Measurements from ENCODE around the gene TBC1D28. TPM values are rescaled to one million over a fixed set of nuclear protein-coding genes. Genes with fewer than 3 reads are reported as not detected.
A peak's percentile ranks its signal among the peaks of the same experiment; 100 is the strongest.
"Not testable (repeated sequence)": the region's sequence is repeated elsewhere in the genome, so short reads cannot be mapped to it uniquely, and the experiment has no call there.

TBC1D28 gene
- 0.09 TPM in 1 of 2 replicates, not detected in the other for total RNA-seq (ENCODE audit: low replicate concordance)

GRCh38 chr17:18644291-18644690 lies at the start of gene TBC1D28:
Gene TBC1D28, minus strand, starts transcription at chr17:18644391. Its CDS starts 3,039 bp downstream, at chr17:18641352.
- not testable (repeated sequence) for H3K27me3 Mint-ChIP-seq (ENCODE audit: insufficient read depth, low read depth); H3K4me1 Mint-ChIP-seq; H3K27ac ChIP-seq; H3K36me3 ChIP-seq; H3K4me1 ChIP-seq; H3K27me3 ChIP-seq; H3K79me2 ChIP-seq (ENCODE audit: low read depth); H3K27ac Mint-ChIP-seq; H3K9me3 ChIP-seq (ENCODE audit: low read depth); H3K4me3 ChIP-seq; H3F3A ChIP-seq (ENCODE audit: low read depth); H3K36me3 Mint-ChIP-seq; H4K20me1 ChIP-seq (ENCODE audit: low read depth); H3K9me3 Mint-ChIP-seq; H2AFZ ChIP-seq (replicated peaks); DNase-seq (ENCODE audit: low spot score); H3K4me3 Mint-ChIP-seq; H3K9ac ChIP-seq; H3K4me2 ChIP-seq

DNA sequence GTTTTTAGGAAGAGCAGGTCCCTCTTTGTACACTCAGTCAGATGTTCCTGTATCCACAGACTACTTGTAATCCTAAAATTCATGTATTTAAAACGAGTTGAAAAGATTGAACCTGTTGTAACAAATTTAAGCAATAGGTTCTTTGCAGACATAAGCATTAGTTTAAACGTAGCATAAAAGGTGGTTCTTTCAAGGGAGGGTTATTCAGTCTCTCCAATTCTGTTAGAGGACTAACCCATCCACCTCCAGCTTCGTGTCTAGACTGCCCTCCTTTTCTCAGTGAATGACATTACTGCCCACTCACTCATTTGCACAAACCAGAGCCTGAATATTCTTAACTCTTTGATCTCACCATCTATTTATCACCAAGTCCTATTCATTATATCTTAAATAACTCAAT lies 38.5 kb upstream of the TBC1D28 start:
- not testable (repeated sequence) for H3K4me1 ChIP-seq; H3K27me3 Mint-ChIP-seq (ENCODE audit: insufficient read depth, low read depth); H4K20me1 ChIP-seq (ENCODE audit: low read depth); H3K4me1 Mint-ChIP-seq; H3K27me3 ChIP-seq; H3K9me3 ChIP-seq (ENCODE audit: low read depth); H3K27ac ChIP-seq; H3K27ac Mint-ChIP-seq; H2AFZ ChIP-seq (replicated peaks); H3F3A ChIP-seq (ENCODE audit: low read depth); DNase-seq (ENCODE audit: low spot score); H3K9ac ChIP-seq
- Mint-ChIP-seq H3K36me3 (peaks cover 19% of the 10 kb centered on the region), H3K4me3 (peak overlapping the region; percentile 89), H3K9me3 (peaks cover 13% of the 10 kb centered on the region)
- peak overlapping the region; percentile 67 for H3K4me3 ChIP-seq
- H3K4me2 ChIP-seq = peak overlapping the region; percentile 57
- H3K79me2 ChIP-seq (ENCODE audit: low read depth) = peaks cover 25% of the 10 kb centered on the region
- peaks cover 18% of the 10 kb centered on the region for H3K36me3 ChIP-seq

GRCh38 chr17:18681767-18682571 lies 37.8 kb upstream of the TBC1D28 start, which contains the start of gene FOXO3B:
Gene FOXO3B, minus strand, starts transcription at chr17:18682314. Its CDS starts 663 bp downstream, at chr17:18681651.
- H3K4me3 ChIP-seq = peak within 1 kb of the TSS; percentile 67
- Mint-ChIP-seq H3K36me3 (peaks cover 23% of the 10 kb centered on the region), H3K9me3 (peaks cover 16% of the 10 kb centered on the region), H3K27ac (peak within 1 kb of the TSS; percentile 66), H3K4me3 (peak within 1 kb of the TSS; percentile 89)
- H4K20me1 ChIP-seq (ENCODE audit: low read depth); H3K27ac ChIP-seq; H3K4me1 ChIP-seq; H3K9me3 ChIP-seq (ENCODE audit: low read depth); H3K4me1 Mint-ChIP-seq; H2AFZ ChIP-seq (replicated peaks); H3K27me3 ChIP-seq; H3K27me3 Mint-ChIP-seq (ENCODE audit: insufficient read depth, low read depth); H3F3A ChIP-seq (ENCODE audit: low read depth): not testable (repeated sequence)
- peak within 1 kb of the TSS; percentile 71 for H3K4me2 ChIP-seq
- H3K9ac ChIP-seq = peak within 1 kb of the TSS; percentile 32
- peak; percentile 95 for DNase-seq (ENCODE audit: low spot score)
- peaks cover 28% of the 10 kb centered on the region for H3K79me2 ChIP-seq (ENCODE audit: low read depth)
- H3K36me3 ChIP-seq = peaks cover 18% of the 10 kb centered on the region

GRCh38 chr17:18677381-18677780 lies 33.2 kb upstream of the TBC1D28 start:
- not testable (repeated sequence) for H3K27ac ChIP-seq; H3K27me3 ChIP-seq; H2AFZ ChIP-seq (replicated peaks); H3F3A ChIP-seq (ENCODE audit: low read depth); DNase-seq (ENCODE audit: low spot score); H3K4me3 Mint-ChIP-seq; H3K4me2 ChIP-seq; H4K20me1 ChIP-seq (ENCODE audit: low read depth); H3K4me1 Mint-ChIP-seq; H3K27ac Mint-ChIP-seq; H3K4me1 ChIP-seq; H3K4me3 ChIP-seq; H3K27me3 Mint-ChIP-seq (ENCODE audit: insufficient read depth, low read depth); H3K9ac ChIP-seq
- H3K79me2 ChIP-seq (ENCODE audit: low read depth) = peaks cover 40% of the 10 kb centered on the region
- Mint-ChIP-seq H3K36me3 (peaks cover 47% of the 10 kb centered on the region), H3K9me3 (peaks cover 35% of the 10 kb centered on the region)
- H3K9me3 ChIP-seq (ENCODE audit: low read depth) = peaks cover 10% of the 10 kb centered on the region
- peaks cover 36% of the 10 kb centered on the region for H3K36me3 ChIP-seq

DNA sequence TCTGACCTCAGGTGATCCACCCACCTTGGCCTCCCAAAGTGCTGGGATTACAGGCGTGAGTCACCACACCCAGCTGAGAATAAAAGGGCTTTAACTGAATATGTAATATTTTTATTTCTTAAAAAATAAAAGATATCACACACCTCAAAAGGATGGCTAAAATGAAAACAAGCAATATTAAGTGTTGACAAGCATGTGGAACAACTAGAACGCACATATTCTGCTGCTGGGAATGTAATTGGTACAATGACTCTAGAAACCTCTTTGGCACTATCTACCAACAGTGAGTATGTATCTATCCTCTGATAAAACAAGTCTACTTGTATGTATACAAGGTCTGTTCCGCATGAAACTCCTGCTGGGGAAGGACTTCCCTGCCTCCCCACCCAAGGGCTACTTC lies 32.7 kb upstream of the TBC1D28 start:
- not testable (repeated sequence) for H3F3A ChIP-seq (ENCODE audit: low read depth); H3K27me3 ChIP-seq; DNase-seq (ENCODE audit: low spot score); H3K27me3 Mint-ChIP-seq (ENCODE audit: insufficient read depth, low read depth); H3K4me1 ChIP-seq; H2AFZ ChIP-seq (replicated peaks); H3K9ac ChIP-seq; H3K4me2 ChIP-seq; H3K27ac Mint-ChIP-seq; H3K27ac ChIP-seq; H4K20me1 ChIP-seq (ENCODE audit: low read depth); H3K4me3 Mint-ChIP-seq; H3K4me1 Mint-ChIP-seq; H3K4me3 ChIP-seq
- Histone ChIP-seq H3K9me3 (ENCODE audit: low read depth) (peaks cover 10% of the 10 kb centered on the region), H3K79me2 (ENCODE audit: low read depth) (peaks cover 40% of the 10 kb centered on the region), H3K36me3 (peaks cover 36% of the 10 kb centered on the region)
- peaks cover 36% of the 10 kb centered on the region for H3K9me3 Mint-ChIP-seq
- H3K36me3 Mint-ChIP-seq = peaks cover 49% of the 10 kb centered on the region

DNA sequence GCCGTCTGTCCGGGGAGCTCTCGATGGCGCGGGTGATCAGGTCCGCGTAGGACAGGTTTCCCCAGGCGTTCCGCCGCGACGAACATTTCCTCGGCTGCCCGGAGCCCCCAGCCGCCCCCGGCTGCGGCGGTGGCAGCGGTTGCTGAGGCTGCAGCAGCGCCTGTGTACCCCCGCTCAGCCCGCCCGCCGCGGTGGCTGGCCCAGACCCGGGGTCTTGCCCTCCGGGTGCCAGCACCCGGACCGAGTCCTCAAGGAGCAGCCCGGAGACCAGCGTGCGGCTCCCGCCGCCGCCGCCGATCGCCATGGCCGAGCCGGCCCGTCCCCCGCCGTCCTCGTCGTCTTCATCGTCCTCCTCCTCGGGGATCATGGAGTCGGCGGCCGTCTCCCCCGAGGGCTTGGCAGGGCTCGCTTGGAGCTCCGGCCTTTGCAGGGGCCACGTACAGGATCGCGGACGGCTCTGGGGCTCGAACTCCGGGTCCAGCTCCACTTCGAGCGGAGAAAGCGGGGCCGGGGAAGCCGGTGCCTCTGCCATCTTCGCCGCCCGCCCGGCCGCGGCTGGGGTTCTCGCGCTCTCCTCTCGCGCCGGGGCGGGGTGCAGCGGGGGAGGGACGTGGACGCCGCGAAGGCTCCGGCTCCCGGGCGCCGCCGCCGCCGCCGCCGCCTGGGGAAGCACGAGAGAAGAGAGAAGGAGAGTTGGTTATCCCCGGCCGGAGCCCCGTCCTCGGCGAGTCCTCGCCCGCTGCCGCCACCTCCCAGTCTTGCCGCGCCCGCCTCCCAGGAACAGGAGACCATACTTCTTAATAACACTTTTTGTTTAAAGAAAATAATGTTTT lies 28.4 kb upstream of the TBC1D28 start:
- peaks cover 52% of the 10 kb centered on the region for H3K9me3 Mint-ChIP-seq
- not testable (repeated sequence) for H3K4me1 Mint-ChIP-seq, H3K27me3 ChIP-seq

DNA sequence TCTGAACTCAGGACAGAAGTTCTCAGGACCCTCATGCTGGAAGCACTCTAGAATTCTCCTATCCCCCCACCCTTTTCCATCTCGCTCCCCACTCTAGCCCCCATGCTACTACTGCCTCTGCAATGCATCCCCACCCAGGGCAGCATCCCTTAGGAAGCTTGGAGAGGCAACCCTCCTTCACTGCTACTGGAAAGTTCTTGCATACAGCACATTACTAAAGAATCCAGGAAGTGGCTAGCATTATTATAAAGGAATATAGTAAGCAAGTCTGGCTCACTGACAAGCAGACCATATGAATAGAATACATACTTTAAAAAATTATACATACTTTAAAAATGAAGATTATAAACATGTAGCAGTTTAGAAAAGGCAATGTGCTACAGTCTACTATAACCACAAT lies 24.4 kb upstream of the TBC1D28 start:
- H3K27me3 Mint-ChIP-seq (ENCODE audit: insufficient read depth, low read depth); H3K27ac ChIP-seq; H4K20me1 ChIP-seq (ENCODE audit: low read depth); DNase-seq (ENCODE audit: low spot score); H3K4me3 Mint-ChIP-seq; H3K9ac ChIP-seq; H3K4me3 ChIP-seq; H3K27ac Mint-ChIP-seq; H3K4me1 Mint-ChIP-seq; H3K27me3 ChIP-seq; H2AFZ ChIP-seq (replicated peaks); H3K4me1 ChIP-seq; H3F3A ChIP-seq (ENCODE audit: low read depth); H3K4me2 ChIP-seq: not testable (repeated sequence)
- Mint-ChIP-seq H3K9me3 (peaks cover 41% of the 10 kb centered on the region), H3K36me3 (peaks cover 40% of the 10 kb centered on the region)
- Histone ChIP-seq H3K36me3 (peaks cover 22% of the 10 kb centered on the region), H3K9me3 (ENCODE audit: low read depth) (peaks cover 10% of the 10 kb centered on the region), H3K79me2 (ENCODE audit: low read depth) (peaks cover 12% of the 10 kb centered on the region)

More for the DNA sequence above, 28.4 kb upstream of the TBC1D28 start:
- H3K4me2 ChIP-seq; H3K27ac Mint-ChIP-seq; H3K4me3 ChIP-seq; H3K9ac ChIP-seq; H3K4me3 Mint-ChIP-seq; H2AFZ ChIP-seq (replicated peaks); H3F3A ChIP-seq (ENCODE audit: low read depth); DNase-seq (ENCODE audit: low spot score); H3K27ac ChIP-seq; H3K27me3 Mint-ChIP-seq (ENCODE audit: insufficient read depth, low read depth); H3K4me1 ChIP-seq; H4K20me1 ChIP-seq (ENCODE audit: low read depth): not testable (repeated sequence)
- peaks cover 35% of the 10 kb centered on the region for H3K36me3 ChIP-seq
- peaks cover 27% of the 10 kb centered on the region for H3K79me2 ChIP-seq (ENCODE audit: low read depth)
- peaks cover 62% of the 10 kb centered on the region for H3K36me3 Mint-ChIP-seq
- peaks cover 14% of the 10 kb centered on the region for H3K9me3 ChIP-seq (ENCODE audit: low read depth)

Data from neural progenitor cell (in vitro differentiated cells).